H1 (cell line): ENCODE data around the gene PPP1R12A. TPM values are rescaled to one million over a fixed set of nuclear protein-coding genes. Genes with fewer than 3 reads are reported as not detected.

Experiments used
- GABPA ChIP-seq: IDR thresholded peaks from 2 replicates; pipeline ENCODE4 v1.6.1; 2011; ENCODE audit warnings: mild to moderate bottlenecking, low read length, moderate library complexity, borderline replicate concordance; ENCODE audit not compliant: insufficient read depth
- GTF2F1 ChIP-seq: IDR thresholded peaks from 2 replicates; pipeline ENCODE4 v1.6.1; 2012; ENCODE audit warnings: low read depth, low read length, improper control_type of control experiment, borderline replicate concordance
- KDM4A ChIP-seq: IDR thresholded peaks from one replicate; pipeline ENCODE4 v1.7.1; 2012; ENCODE audit warnings: low read depth, mild to moderate bottlenecking, moderate library complexity, low read length, inconsistent platforms; ENCODE audit not compliant: severe bottlenecking
- RXRA ChIP-seq: IDR thresholded peaks from 2 replicates; pipeline ENCODE4 v1.6.1; 2011; ENCODE audit warnings: low read depth, mild to moderate bottlenecking, low read length, moderate library complexity; ENCODE audit not compliant: insufficient read depth
- SAP30 ChIP-seq: fragments of 300-600 bp; sonication (generic); IDR thresholded peaks from 2 replicates; pipeline ENCODE4 v1.7.1; 2012; ENCODE audit warnings: low read length, moderate library complexity, mild to moderate bottlenecking, inconsistent platforms; ENCODE audit not compliant: insufficient read depth, insufficient replicate concordance
- SP1 ChIP-seq: IDR thresholded peaks from 2 replicates; pipeline ENCODE4 v1.6.1; 2011; ENCODE audit warnings: low read depth, low read length
- TAF7 ChIP-seq: optimal IDR thresholded peaks from 2 replicates; pipeline ENCODE3; 2011; ENCODE audit warnings: low read depth, mild to moderate bottlenecking, inconsistent platforms, low read length, moderate library complexity, borderline replicate concordance
- YY1 ChIP-seq: IDR thresholded peaks from 2 replicates; pipeline ENCODE4 v1.6.1; 2011; ENCODE audit warnings: low read depth, mild to moderate bottlenecking, low read length
- polyA plus RNA-seq, 7 experiments: library from polyadenylated mRNA; depleted of rRNA in 3 of 7; stranded (reverse) in 5 of 7; unstranded in 2 of 7; fragments of >200 nt in 5 of 7; fragments of 200-250 nt in 2 of 7; gene quantifications; 1 replicate in 5 of 7; 2 replicates in 1 of 7; 4 replicates in 1 of 7; pipeline versions ENCODE4 v1.2.1 to v1.2.3, GENCODE V29; 2011 to 2013; ENCODE audit warnings: missing spikeins in 2 of 7, mixed read lengths in 2 of 7
- total RNA-seq: library from RNA; stranded (reverse); fragmentation: NEBNext Ultra II Directional; extraction: Animal tissue kit (Norgen Biotek cat#: 25700); gene quantifications from 2 replicates; pipeline ENCODE4 v1.2.1, GENCODE V29; 2021
- TF ChIP-seq, protein P1 (sequence below): fragments of 300-600 bp; sonication (generic); IDR thresholded peaks from 2 replicates; pipeline ENCODE4 v1.7.1; 2012; ENCODE audit warnings: low read length, moderate library complexity, mild to moderate bottlenecking, inconsistent platforms; ENCODE audit not compliant: insufficient replicate concordance

Gene PPP1R12A
- total and polyA plus RNA-seq, 2 of the 8 experiments (the other 6 are each of a cell fraction or from before 2014, with no cell fraction given), result 14.7 to 81.5 TPM

DNA sequence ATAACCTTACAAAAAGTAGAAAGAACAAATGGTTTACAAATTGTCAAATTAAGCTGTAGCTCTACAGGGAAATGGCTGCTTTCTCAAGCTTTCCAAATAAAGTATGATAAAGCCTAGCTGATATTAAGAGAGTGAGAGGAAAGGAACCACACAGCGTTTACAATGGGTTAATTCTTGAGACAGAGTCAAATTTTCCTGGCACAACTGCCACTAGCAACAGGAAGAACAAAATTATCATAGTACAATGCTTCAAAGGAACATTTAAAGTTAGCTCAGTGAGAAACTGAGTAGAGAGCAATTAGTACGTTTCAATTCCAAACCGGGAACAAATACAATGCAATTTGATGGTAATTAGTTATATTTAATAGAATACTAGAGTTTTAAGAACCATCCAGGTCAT lies 116.0 kb downstream of the PPP1R12A start (continued):
- TF ChIP-seq, protein P1, sequence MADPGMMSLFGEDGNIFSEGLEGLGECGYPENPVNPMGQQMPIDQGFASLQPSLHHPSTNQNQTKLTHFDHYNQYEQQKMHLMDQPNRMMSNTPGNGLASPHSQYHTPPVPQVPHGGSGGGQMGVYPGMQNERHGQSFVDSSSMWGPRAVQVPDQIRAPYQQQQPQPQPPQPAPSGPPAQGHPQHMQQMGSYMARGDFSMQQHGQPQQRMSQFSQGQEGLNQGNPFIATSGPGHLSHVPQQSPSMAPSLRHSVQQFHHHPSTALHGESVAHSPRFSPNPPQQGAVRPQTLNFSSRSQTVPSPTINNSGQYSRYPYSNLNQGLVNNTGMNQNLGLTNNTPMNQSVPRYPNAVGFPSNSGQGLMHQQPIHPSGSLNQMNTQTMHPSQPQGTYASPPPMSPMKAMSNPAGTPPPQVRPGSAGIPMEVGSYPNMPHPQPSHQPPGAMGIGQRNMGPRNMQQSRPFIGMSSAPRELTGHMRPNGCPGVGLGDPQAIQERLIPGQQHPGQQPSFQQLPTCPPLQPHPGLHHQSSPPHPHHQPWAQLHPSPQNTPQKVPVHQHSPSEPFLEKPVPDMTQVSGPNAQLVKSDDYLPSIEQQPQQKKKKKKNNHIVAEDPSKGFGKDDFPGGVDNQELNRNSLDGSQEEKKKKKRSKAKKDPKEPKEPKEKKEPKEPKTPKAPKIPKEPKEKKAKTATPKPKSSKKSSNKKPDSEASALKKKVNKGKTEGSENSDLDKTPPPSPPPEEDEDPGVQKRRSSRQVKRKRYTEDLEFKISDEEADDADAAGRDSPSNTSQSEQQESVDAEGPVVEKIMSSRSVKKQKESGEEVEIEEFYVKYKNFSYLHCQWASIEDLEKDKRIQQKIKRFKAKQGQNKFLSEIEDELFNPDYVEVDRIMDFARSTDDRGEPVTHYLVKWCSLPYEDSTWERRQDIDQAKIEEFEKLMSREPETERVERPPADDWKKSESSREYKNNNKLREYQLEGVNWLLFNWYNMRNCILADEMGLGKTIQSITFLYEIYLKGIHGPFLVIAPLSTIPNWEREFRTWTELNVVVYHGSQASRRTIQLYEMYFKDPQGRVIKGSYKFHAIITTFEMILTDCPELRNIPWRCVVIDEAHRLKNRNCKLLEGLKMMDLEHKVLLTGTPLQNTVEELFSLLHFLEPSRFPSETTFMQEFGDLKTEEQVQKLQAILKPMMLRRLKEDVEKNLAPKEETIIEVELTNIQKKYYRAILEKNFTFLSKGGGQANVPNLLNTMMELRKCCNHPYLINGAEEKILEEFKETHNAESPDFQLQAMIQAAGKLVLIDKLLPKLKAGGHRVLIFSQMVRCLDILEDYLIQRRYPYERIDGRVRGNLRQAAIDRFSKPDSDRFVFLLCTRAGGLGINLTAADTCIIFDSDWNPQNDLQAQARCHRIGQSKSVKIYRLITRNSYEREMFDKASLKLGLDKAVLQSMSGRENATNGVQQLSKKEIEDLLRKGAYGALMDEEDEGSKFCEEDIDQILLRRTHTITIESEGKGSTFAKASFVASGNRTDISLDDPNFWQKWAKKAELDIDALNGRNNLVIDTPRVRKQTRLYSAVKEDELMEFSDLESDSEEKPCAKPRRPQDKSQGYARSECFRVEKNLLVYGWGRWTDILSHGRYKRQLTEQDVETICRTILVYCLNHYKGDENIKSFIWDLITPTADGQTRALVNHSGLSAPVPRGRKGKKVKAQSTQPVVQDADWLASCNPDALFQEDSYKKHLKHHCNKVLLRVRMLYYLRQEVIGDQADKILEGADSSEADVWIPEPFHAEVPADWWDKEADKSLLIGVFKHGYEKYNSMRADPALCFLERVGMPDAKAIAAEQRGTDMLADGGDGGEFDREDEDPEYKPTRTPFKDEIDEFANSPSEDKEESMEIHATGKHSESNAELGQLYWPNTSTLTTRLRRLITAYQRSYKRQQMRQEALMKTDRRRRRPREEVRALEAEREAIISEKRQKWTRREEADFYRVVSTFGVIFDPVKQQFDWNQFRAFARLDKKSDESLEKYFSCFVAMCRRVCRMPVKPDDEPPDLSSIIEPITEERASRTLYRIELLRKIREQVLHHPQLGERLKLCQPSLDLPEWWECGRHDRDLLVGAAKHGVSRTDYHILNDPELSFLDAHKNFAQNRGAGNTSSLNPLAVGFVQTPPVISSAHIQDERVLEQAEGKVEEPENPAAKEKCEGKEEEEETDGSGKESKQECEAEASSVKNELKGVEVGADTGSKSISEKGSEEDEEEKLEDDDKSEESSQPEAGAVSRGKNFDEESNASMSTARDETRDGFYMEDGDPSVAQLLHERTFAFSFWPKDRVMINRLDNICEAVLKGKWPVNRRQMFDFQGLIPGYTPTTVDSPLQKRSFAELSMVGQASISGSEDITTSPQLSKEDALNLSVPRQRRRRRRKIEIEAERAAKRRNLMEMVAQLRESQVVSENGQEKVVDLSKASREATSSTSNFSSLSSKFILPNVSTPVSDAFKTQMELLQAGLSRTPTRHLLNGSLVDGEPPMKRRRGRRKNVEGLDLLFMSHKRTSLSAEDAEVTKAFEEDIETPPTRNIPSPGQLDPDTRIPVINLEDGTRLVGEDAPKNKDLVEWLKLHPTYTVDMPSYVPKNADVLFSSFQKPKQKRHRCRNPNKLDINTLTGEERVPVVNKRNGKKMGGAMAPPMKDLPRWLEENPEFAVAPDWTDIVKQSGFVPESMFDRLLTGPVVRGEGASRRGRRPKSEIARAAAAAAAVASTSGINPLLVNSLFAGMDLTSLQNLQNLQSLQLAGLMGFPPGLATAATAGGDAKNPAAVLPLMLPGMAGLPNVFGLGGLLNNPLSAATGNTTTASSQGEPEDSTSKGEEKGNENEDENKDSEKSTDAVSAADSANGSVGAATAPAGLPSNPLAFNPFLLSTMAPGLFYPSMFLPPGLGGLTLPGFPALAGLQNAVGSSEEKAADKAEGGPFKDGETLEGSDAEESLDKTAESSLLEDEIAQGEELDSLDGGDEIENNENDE, result no peak
- TF ChIP-seq TAF7 (no peak), GABPA (no peak), SAP30 (no peak), GTF2F1 (no peak), YY1 (no peak), KDM4A (no peak), RXRA (no peak), SP1 (no peak)
